ENCODE measurements around the gene ARL14EP. TPM values are rescaled to one million over a fixed set of nuclear protein-coding genes. Genes with fewer than 3 reads are reported as not detected.

Gene ARL14EP
- total and polyA plus RNA-seq, 2 donors (not counting 1 experiment from before 2014, with no cell fraction given), result 32.2 to 35.5 TPM

- Histone ChIP-seq H4K20me1 (ENCODE audit: control insufficient read depth, extremely low read depth, insufficient read depth, low read length) (no peaks in the 10 kb centered on the region), H3K79me2 (ENCODE audit: control insufficient read depth, insufficient read depth, low read length) (no peaks in the 10 kb centered on the region), H3K9ac (ENCODE audit: insufficient read depth, low read length) (no peak overlapping the region), H3K4me1 (ENCODE audit: control insufficient read depth, extremely low read depth, insufficient read depth, low read length) (no peaks in the 10 kb centered on the region), H2AFZ (ENCODE audit: low read length) (no peak overlapping the region), H3K27me3 (ENCODE audit: control insufficient read depth, insufficient read depth, low read length) (no peaks in the 10 kb centered on the region), H3K36me3 (ENCODE audit: control insufficient read depth, insufficient read depth, low read length) (no peaks in the 10 kb centered on the region), H3K9me3 (ENCODE audit: control insufficient read depth, insufficient read depth, low read depth, low read length) (no peaks in the 10 kb centered on the region), H3K4me2 (ENCODE audit: extremely low read depth, insufficient read depth, low read length) (no peak overlapping the region), H3K27ac (ENCODE audit: insufficient read depth, low read length) (no peak overlapping the region), H3K4me3 (replicated peaks in 1 of 4; ENCODE audit: control extremely low read depth in 1 of 4, insufficient read depth in 1 of 4, low read depth in 3 of 4, low read length in 4 of 4) (no peak overlapping the region)
- TF ChIP-seq CTCF (conservative IDR thresholded peaks at IDR 0.05 in 1 of 2, IDR thresholded peaks at IDR 0.05 in 1 of 2; ENCODE audit: low read depth in 1 of 2, low read length in 2 of 2), result no peak
- TF ChIP-seq EZH2 (IDR thresholded peaks at IDR 0.05; ENCODE audit: low read length, missing control alignments), result no peak
- no peak for DNase-seq (ENCODE audit: low read depth in 2 of 2)
Observed at GRCh38 chr11:30356391-30356790, 33.5 kb downstream of the ARL14EP start.

DNA sequence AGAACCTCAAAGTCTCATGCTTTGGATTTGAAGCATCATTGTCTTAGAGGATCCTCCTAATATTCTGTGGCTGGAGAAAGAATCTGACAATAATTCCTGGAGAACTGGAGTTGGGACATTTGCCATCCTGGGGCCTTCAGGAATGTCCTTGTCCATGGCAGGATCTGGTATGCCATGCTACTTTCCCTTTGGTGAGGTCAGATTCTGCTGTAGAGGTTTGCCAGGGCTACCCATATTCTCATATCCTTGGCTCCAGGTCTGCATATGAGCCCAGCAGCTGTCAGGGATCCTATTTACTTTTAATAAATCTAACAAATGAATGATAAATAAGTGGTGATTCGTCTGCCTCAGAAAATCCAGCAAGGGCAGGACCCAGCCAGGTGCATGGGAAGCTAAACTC is 35.0 kb downstream of the ARL14EP start:
- no peak overlapping the region for H3K9ac ChIP-seq (ENCODE audit: insufficient read depth, low read length)
- H3K27ac ChIP-seq (ENCODE audit: insufficient read depth, low read length), result no peak overlapping the region
- no peaks in the 10 kb centered on the region for H3K79me2 ChIP-seq (ENCODE audit: control insufficient read depth, insufficient read depth, low read length)
- no peak overlapping the region for H2AFZ ChIP-seq (ENCODE audit: low read length)
- H3K4me2 ChIP-seq (ENCODE audit: extremely low read depth, insufficient read depth, low read length), result no peak overlapping the region
- no peaks in the 10 kb centered on the region for H3K9me3 ChIP-seq (ENCODE audit: control insufficient read depth, insufficient read depth, low read depth, low read length)
- H3K36me3 ChIP-seq (ENCODE audit: control insufficient read depth, insufficient read depth, low read length), result no peaks in the 10 kb centered on the region
- H3K4me1 ChIP-seq (ENCODE audit: control insufficient read depth, extremely low read depth, insufficient read depth, low read length), result no peaks in the 10 kb centered on the region
- no peak for DNase-seq (ENCODE audit: low read depth in 2 of 2)
- no peaks in the 10 kb centered on the region for H4K20me1 ChIP-seq (ENCODE audit: control insufficient read depth, extremely low read depth, insufficient read depth, low read length)
- TF ChIP-seq EZH2 (IDR thresholded peaks at IDR 0.05; ENCODE audit: low read length, missing control alignments) (no peak), CTCF (conservative IDR thresholded peaks at IDR 0.05 in 1 of 2, IDR thresholded peaks at IDR 0.05 in 1 of 2; ENCODE audit: low read depth in 1 of 2, low read length in 2 of 2) (no peak)
- H3K4me3 ChIP-seq (replicated peaks in 1 of 4; ENCODE audit: control extremely low read depth in 1 of 4, insufficient read depth in 1 of 4, low read depth in 3 of 4, low read length in 4 of 4), result no peak overlapping the region
- H3K27me3 ChIP-seq (ENCODE audit: control insufficient read depth, insufficient read depth, low read length), result no peaks in the 10 kb centered on the region

- Histone ChIP-seq H3K9ac (ENCODE audit: insufficient read depth, low read length) (no peak overlapping the region), H3K79me2 (ENCODE audit: control insufficient read depth, insufficient read depth, low read length) (no peaks in the 10 kb centered on the region), H4K20me1 (ENCODE audit: control insufficient read depth, extremely low read depth, insufficient read depth, low read length) (no peaks in the 10 kb centered on the region), H3K9me3 (ENCODE audit: control insufficient read depth, insufficient read depth, low read depth, low read length) (no peaks in the 10 kb centered on the region), H3K27ac (ENCODE audit: insufficient read depth, low read length) (no peak overlapping the region), H2AFZ (ENCODE audit: low read length) (no peak overlapping the region), H3K36me3 (ENCODE audit: control insufficient read depth, insufficient read depth, low read length) (no peaks in the 10 kb centered on the region), H3K4me3 (replicated peaks in 1 of 4; ENCODE audit: control extremely low read depth in 1 of 4, insufficient read depth in 1 of 4, low read depth in 3 of 4, low read length in 4 of 4) (no peak overlapping the region), H3K27me3 (ENCODE audit: control insufficient read depth, insufficient read depth, low read length) (no peaks in the 10 kb centered on the region), H3K4me2 (ENCODE audit: extremely low read depth, insufficient read depth, low read length) (no peak overlapping the region), H3K4me1 (ENCODE audit: control insufficient read depth, extremely low read depth, insufficient read depth, low read length) (no peaks in the 10 kb centered on the region)
- DNase-seq (ENCODE audit: low read depth in 2 of 2), result no peak
- TF ChIP-seq CTCF (conservative IDR thresholded peaks at IDR 0.05 in 1 of 2, IDR thresholded peaks at IDR 0.05 in 1 of 2; ENCODE audit: low read depth in 1 of 2, low read length in 2 of 2), result no peak
Observed at GRCh38 chr11:30358536-30358935, 35.6 kb downstream of the ARL14EP start.
